T-helper 22 cell (primary cell): ENCODE measurements around the gene HOXB3.

Experiments
- DNase-seq: peaks from one replicate; pipeline ENCODE4 v3.0.0-alpha.2; 2020; ENCODE audit warnings: low read depth

Gene HOXB3

GRCh38 chr17:48612456-48612853 is 22.4 kb upstream of the HOXB3 start:
- DNase-seq = no peak

- no peak for DNase-seq
Observed at GRCh38 chr17:48611681-48612455, 21.8 kb upstream of the HOXB3 start.

- DNase-seq = no peak
Observed at GRCh38 chr17:48611213-48611612, 21.2 kb upstream of the HOXB3 start.

- peak; percentile 48 for DNase-seq
Observed at GRCh38 chr17:48610282-48611211, 20.5 kb upstream of the HOXB3 start, which contains the start of gene HOXB7. Gene HOXB7, minus strand, starts transcription at chr17:48611017. Its CDS starts 99 bp downstream, at chr17:48610918.

GRCh38 chr17:48609759-48610281 is 19.8 kb upstream of the HOXB3 start:
- DNase-seq = no peak

- no peak for DNase-seq
Observed at GRCh38 chr17:48609033-48609432, 19.0 kb upstream of the HOXB3 start.

- DNase-seq = no peak
Observed at GRCh38 chr17:48608494-48608834, 18.4 kb upstream of the HOXB3 start.

- DNase-seq = no peak
Observed at GRCh38 chr17:48606892-48607614, 17.0 kb upstream of the HOXB3 start.

- DNase-seq = no peak
Observed at GRCh38 chr17:48605991-48606891, 16.2 kb upstream of the HOXB3 start.

GRCh38 chr17:48605409-48605919 is 15.4 kb upstream of the HOXB3 start:
- DNase-seq = no peak

- DNase-seq = no peak
Observed at GRCh38 chr17:48604770-48605329, 14.8 kb upstream of the HOXB3 start, which contains the start of gene HOXB6. Gene HOXB6, minus strand, starts transcription at chr17:48604986. Its CDS starts 6,836 bp downstream, at chr17:48598150.

- DNase-seq = no peak
Observed at GRCh38 chr17:48603959-48604769, 14.1 kb upstream of the HOXB3 start.

GRCh38 chr17:48601539-48602425 is 11.7 kb upstream of the HOXB3 start:
- DNase-seq = no peak

GRCh38 chr17:48601207-48601538 is 11.1 kb upstream of the HOXB3 start:
- no peak for DNase-seq

GRCh38 chr17:48600244-48601098 is 10.4 kb upstream of the HOXB3 start:
- DNase-seq = no peak

- no peak for DNase-seq
Observed at GRCh38 chr17:48599354-48599753, 9.3 kb upstream of the HOXB3 start.

GRCh38 chr17:48598736-48599135 is 8.7 kb upstream of the HOXB3 start:
- DNase-seq = no peak
